ENCODE results near the gene RNFT2.

Gene RNFT2

DNA sequence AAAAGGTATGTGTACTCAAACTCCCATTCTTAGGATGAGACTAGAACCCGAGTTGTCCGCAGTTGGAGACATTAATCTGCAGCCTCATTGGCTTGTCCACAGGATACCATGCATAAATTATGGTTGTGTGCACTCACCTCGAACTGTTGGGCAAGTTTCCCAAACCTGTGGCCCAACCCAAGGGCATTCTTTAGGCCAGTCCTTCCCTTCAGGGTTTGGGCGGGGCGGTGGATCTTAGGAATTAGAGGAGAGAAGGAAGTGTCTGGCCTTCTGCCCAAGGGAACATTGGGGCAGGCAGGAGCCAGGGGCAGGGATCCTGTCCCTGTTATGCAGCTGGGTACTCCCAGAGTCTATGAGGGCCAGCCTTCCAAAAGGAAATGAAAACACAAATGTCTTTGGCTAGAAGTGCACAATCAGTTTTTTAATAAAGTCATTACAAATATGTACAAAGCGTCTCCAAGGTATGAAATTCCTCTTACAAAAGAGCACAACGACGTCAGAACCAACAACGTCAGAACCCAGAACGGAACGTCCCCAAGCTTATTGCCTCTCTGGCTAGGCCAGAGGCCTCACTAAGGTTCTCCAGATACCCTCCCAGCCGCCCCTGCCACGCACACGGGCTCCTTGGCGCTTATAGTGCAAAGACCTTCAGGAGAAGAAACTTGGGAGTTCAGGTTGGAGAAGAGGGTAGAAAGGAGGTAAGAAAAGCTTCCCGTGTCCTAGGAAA, 117.8 kb downstream of the RNFT2 start:
- peaks cover 5% of the 10 kb centered on the region for H3K36me3 Mint-ChIP-seq
- no peak overlapping the region for H3K4me3 Mint-ChIP-seq
- H3K27ac Mint-ChIP-seq: no peak overlapping the region
- H3K4me1 Mint-ChIP-seq: peaks cover 2% of the 10 kb centered on the region
- H3K27me3 Mint-ChIP-seq: peaks cover 21% of the 10 kb centered on the region
- no peaks in the 10 kb centered on the region for H3K9me3 Mint-ChIP-seq

- Mint-ChIP-seq H3K27ac (no peak overlapping the region), H3K4me3 (no peak overlapping the region), H3K9me3 (no peaks in the 10 kb centered on the region), H3K4me1 (peaks cover 7% of the 10 kb centered on the region), H3K36me3 (peaks cover 5% of the 10 kb centered on the region), H3K27me3 (peaks cover 22% of the 10 kb centered on the region)
These were observed 118.6 kb downstream of the RNFT2 start for GRCh38 chr12:116856729-116857128.

- H3K4me1 Mint-ChIP-seq: peaks cover 8% of the 10 kb centered on the region
These were observed 121.0 kb downstream of the RNFT2 start for GRCh38 chr12:116859079-116859478.

DNA sequence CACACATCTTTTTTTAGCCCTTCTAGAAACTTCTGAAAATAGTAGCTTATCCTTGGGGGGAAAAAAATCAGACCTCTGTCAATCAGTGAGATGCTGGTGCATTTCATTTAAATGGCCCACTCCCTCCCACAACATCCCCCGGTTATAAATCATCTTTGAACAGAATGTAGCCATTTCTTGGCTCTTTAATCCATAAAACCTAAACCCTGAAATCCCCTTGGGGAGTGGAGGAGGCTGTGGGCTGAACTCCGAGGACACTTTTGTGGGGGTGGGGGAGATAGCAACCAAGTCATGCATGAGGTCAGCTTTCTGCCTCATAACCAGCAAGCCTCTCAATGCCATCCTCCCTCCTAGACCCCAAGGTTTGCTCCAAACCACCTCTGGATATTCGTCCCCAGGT, 122.1 kb downstream of the RNFT2 start:
- Mint-ChIP-seq H3K27ac (no peak overlapping the region), H3K36me3 (no peaks in the 10 kb centered on the region), H3K9me3 (peaks cover 3% of the 10 kb centered on the region), H3K4me1 (peaks cover 8% of the 10 kb centered on the region), H3K4me3 (no peak overlapping the region), H3K27me3 (peaks cover 24% of the 10 kb centered on the region)

More at GRCh38 chr12:116859079-116859478, 121.0 kb downstream of the RNFT2 start:
- no peak overlapping the region for H3K4me3 Mint-ChIP-seq
- H3K36me3 Mint-ChIP-seq: no peaks in the 10 kb centered on the region
- peaks cover 3% of the 10 kb centered on the region for H3K9me3 Mint-ChIP-seq
- peaks cover 28% of the 10 kb centered on the region for H3K27me3 Mint-ChIP-seq
- H3K27ac Mint-ChIP-seq: no peak overlapping the region

GRCh38 chr12:116861320-116861719, 123.2 kb downstream of the RNFT2 start:
- Mint-ChIP-seq H3K4me3 (no peak overlapping the region), H3K4me1 (peaks cover 8% of the 10 kb centered on the region), H3K9me3 (peaks cover 3% of the 10 kb centered on the region), H3K36me3 (no peaks in the 10 kb centered on the region), H3K27ac (no peak overlapping the region), H3K27me3 (peaks cover 18% of the 10 kb centered on the region)

DNA sequence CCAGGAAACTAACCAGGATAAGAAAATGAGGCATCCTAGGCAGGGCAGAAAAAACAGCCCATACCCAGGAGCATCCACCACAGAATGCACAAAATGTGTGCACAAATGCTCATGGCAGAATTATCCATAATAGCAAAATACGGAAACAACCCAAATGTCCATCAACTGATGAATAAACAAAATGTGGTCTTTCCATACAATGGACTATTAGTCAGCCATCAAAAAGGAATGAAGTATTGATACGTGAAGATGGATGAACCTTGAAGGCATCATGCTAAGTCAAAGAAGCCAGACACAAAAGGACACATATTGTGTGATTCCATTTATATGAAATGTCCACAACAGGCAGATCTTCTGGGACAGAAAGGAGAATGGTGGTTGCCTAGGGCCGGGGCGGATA, 124.1 kb downstream of the RNFT2 start:
- Mint-ChIP-seq H3K9me3 (peaks cover 3% of the 10 kb centered on the region), H3K27me3 (peaks cover 16% of the 10 kb centered on the region), H3K36me3 (no peaks in the 10 kb centered on the region), H3K4me1 (peaks cover 8% of the 10 kb centered on the region), H3K27ac (peak overlapping the region; percentile 70), H3K4me3 (no peak overlapping the region)

GRCh38 chr12:116863275-116863767, 125.2 kb downstream of the RNFT2 start:
- peaks cover 8% of the 10 kb centered on the region for H3K4me1 Mint-ChIP-seq
- H3K9me3 Mint-ChIP-seq: peaks cover 3% of the 10 kb centered on the region
- peaks cover 10% of the 10 kb centered on the region for H3K27me3 Mint-ChIP-seq
- H3K27ac Mint-ChIP-seq: no peak overlapping the region
- H3K36me3 Mint-ChIP-seq: no peaks in the 10 kb centered on the region
- no peak overlapping the region for H3K4me3 Mint-ChIP-seq

DNA sequence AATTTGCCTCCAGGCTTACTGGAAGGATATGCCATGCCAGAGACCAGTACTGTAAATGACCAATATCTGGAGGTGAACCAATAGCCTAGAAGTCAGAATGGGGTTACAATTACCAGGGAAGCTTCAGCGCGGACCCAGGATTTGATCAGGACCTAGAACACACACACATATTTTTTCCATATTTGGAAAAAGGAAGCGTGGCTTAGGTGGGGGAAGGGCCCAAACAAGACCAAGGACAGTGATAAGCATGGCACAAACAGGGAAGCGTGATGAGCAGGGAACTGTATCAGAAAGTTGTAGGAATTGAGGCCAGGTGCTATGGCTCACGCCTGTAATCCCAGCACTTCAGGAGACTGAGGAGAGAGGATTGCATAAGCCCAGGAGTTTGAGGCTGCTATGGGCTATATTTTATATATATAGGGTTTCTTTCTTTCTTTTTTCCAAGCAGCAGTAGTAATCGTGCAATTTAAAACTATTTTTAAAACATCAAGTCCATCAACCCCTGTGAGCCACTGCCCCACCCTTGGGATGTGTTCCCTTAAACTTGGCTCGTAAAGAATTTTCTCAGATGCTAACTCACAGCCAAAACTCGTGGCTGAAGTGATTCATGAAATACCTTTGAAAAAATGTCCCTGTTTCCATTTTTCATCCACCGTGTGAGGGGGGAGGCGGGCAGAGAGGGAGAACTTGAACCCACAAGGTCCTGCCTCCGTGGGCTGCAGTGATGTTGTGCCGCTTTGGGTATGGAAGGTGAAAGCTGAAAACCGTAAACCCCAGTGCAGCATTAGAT, 126.5 kb downstream of the RNFT2 start:
- Mint-ChIP-seq H3K36me3 (no peaks in the 10 kb centered on the region), H3K27ac (no peak overlapping the region), H3K4me3 (no peak overlapping the region), H3K9me3 (peaks cover 3% of the 10 kb centered on the region), H3K27me3 (peaks cover 7% of the 10 kb centered on the region), H3K4me1 (peaks cover 8% of the 10 kb centered on the region)

DNA sequence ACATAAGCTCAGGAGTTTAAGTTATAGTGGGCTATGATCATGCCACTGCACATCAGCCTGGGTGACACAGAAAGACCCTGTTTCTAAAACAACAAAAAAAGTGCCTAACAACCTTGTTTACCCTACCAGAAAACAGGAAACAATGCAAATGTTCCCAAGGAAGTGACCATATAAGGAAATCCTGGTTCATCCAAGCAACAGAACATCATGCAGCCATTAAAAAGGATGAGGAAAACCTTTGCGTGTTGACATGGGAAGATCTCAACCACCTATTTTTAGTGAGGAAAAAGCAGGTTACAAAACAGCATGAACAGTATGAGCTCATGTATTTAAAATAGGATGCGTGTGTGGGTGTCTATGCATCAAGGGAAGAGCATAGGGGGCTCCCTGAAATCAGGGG, 129.4 kb downstream of the RNFT2 start:
- H3K4me3 Mint-ChIP-seq: no peak overlapping the region
- H3K27ac Mint-ChIP-seq: no peak overlapping the region
- no peaks in the 10 kb centered on the region for H3K36me3 Mint-ChIP-seq
- no peaks in the 10 kb centered on the region for H3K9me3 Mint-ChIP-seq
- H3K27me3 Mint-ChIP-seq: peaks cover under 1% of the 10 kb centered on the region
- H3K4me1 Mint-ChIP-seq: peaks cover 1% of the 10 kb centered on the region

DNA sequence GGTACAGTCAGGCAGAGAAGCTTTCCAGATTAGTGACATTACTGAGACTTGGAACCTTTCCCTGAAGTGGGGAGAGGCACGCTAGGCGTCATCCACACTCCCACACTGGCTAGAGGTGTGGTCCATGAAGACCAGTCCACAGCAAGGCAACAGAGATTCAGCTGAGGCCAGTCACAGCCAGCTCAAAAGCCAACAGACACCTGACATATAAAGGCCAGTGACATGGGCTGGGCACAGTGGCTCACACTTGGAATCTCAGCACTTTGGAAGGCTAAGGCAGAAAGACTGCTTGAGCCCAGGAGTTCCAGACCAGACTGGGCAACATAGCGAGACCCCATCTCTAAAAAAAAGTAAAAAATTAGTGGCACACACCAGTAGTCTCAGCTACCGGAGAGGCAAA, 132.2 kb downstream of the RNFT2 start:
- H3K4me3 Mint-ChIP-seq: no peak overlapping the region
- no peaks in the 10 kb centered on the region for H3K9me3 Mint-ChIP-seq
- H3K36me3 Mint-ChIP-seq: no peaks in the 10 kb centered on the region
- H3K27me3 Mint-ChIP-seq: peaks cover 11% of the 10 kb centered on the region
- peaks cover 12% of the 10 kb centered on the region for H3K4me1 Mint-ChIP-seq
- no peak overlapping the region for H3K27ac Mint-ChIP-seq

GRCh38 chr12:116874324-116874995, 136.3 kb downstream of the RNFT2 start:
- Mint-ChIP-seq H3K36me3 (no peaks in the 10 kb centered on the region), H3K4me1 (peaks cover 23% of the 10 kb centered on the region), H3K27me3 (peaks cover 30% of the 10 kb centered on the region), H3K27ac (no peak overlapping the region), H3K9me3 (no peaks in the 10 kb centered on the region), H3K4me3 (no peak overlapping the region)

DNA sequence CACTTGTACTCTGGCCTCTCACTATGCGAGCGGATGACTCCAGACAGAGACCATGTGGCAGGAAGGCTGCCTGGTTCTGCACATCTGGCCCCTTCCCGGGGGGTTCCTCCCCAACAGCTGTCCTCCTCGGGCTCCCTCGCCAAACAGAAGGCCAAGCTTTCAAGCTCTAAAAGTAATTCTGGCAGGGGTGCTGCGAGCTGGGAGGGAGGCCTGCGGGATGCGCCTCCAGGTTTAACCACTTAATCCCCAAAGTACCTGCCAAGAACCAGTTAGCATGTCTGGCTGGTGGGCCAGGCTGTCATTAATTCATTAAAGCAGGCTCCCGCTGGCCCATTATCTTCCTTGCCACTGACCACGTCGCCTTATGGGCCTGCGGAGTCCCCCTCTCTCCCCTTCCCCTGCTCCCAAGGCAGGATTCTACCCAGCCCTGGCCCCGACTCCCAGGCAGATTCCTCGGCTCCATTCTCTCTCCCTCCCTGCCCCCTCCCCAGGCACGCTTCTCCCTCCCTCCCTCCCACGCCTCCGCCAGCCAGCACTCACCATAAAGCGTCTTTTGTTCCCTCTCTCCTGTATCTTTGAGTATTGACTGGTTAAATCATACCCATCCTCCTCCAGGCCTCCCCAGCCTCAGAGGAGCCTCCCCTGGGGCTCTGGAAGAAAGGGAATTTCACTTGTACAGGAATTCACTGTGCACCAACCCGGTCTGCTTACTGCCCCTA, 138.2 kb downstream of the RNFT2 start:
- Mint-ChIP-seq H3K4me3 (no peak overlapping the region), H3K36me3 (no peaks in the 10 kb centered on the region), H3K9me3 (no peaks in the 10 kb centered on the region), H3K27me3 (peaks cover 42% of the 10 kb centered on the region), H3K4me1 (peaks cover 35% of the 10 kb centered on the region), H3K27ac (no peak overlapping the region)

DNA sequence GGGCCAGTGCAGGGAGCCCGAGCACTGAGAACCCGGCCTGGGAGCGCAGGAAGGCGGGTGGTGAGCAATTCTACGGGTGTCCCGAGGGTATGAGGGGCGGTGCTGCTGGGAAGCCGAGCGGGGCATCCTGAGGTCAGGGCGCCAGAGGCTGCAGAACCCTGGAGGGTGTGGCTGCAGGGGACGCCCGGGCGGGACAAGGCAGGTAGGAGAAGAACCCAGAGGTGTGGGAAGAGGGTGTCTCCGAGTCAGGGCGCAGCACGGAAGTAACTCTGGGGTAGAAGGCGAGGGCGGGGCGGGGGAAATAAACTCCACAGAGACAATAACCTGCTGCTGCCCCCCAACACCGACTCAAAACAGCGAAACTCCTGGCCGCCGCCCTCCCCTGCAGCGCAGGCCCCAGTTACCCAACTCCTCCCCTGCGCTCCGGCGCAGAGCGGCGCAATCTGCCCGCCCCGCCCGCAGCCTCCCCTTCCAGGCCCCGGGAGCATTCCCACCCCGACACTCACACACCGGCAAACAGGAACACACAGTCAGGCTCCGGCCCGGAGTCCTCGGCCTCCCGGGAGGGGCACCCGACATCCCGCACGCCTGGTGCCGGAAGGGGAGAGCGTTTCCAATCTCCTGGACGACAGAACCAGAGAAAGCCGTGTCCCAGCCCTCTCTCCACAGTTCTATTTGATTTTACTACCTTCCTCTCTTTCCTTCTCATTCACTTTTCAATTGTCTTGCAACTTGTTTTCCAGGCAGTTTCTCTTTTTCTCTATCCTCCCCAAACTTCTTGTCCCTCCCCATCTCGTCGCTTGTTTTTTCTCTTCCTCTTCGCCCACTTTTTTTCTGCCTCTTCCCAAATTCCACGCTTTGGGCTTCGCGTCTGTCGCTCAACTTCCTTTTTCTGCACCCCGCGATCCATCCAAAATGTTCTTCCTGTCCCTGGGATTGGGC, 140.7 kb downstream of the RNFT2 start:
- H3K36me3 Mint-ChIP-seq: no peaks in the 10 kb centered on the region
- H3K4me1 Mint-ChIP-seq: peaks cover 36% of the 10 kb centered on the region
- no peaks in the 10 kb centered on the region for H3K9me3 Mint-ChIP-seq
- H3K27ac Mint-ChIP-seq: no peak overlapping the region
- H3K4me3 Mint-ChIP-seq: peak overlapping the region; percentile 82
- H3K27me3 Mint-ChIP-seq: peaks cover 49% of the 10 kb centered on the region

GRCh38 chr12:116879509-116880212, 141.5 kb downstream of the RNFT2 start:
- H3K4me3 Mint-ChIP-seq: peak overlapping the region; percentile 86
- H3K4me1 Mint-ChIP-seq: peaks cover 36% of the 10 kb centered on the region
- no peak overlapping the region for H3K27ac Mint-ChIP-seq
- no peaks in the 10 kb centered on the region for H3K36me3 Mint-ChIP-seq
- no peaks in the 10 kb centered on the region for H3K9me3 Mint-ChIP-seq
- peaks cover 48% of the 10 kb centered on the region for H3K27me3 Mint-ChIP-seq
